Measurements from ENCODE around the gene RAC2.

RAC2 gene

GRCh38 chr22:37185646-37186227, 58.3 kb downstream of the RAC2 start:
- no peaks in the 10 kb centered on the region for H3K9me3 ChIP-seq (replicated peaks; ENCODE audit: low read length)
- H3K4me3 ChIP-seq (ENCODE audit: low read length) = no peak overlapping the region
- H3K4me1 ChIP-seq (ENCODE audit: control insufficient read depth, insufficient read depth, low read length) = peaks cover 18% of the 10 kb centered on the region
- H3K9ac ChIP-seq (ENCODE audit: low read depth, low read length) = no peak overlapping the region
- no peaks in the 10 kb centered on the region for H3K27me3 ChIP-seq (ENCODE audit: control insufficient read depth, insufficient read depth, low read length)
- no peaks in the 10 kb centered on the region for H3K36me3 ChIP-seq (ENCODE audit: insufficient read depth, low read length)
- no peak overlapping the region for H3K4me2 ChIP-seq (ENCODE audit: low read length)

GRCh38 chr22:37184816-37185541, 59.1 kb downstream of the RAC2 start:
- Histone ChIP-seq H3K36me3 (ENCODE audit: insufficient read depth, low read length) (no peaks in the 10 kb centered on the region), H3K27me3 (ENCODE audit: control insufficient read depth, insufficient read depth, low read length) (no peaks in the 10 kb centered on the region), H3K4me1 (ENCODE audit: control insufficient read depth, insufficient read depth, low read length) (peaks cover 18% of the 10 kb centered on the region), H3K4me2 (ENCODE audit: low read length) (no peak overlapping the region), H3K9ac (ENCODE audit: low read depth, low read length) (no peak overlapping the region), H3K9me3 (replicated peaks; ENCODE audit: low read length) (no peaks in the 10 kb centered on the region), H3K4me3 (ENCODE audit: low read length) (no peak overlapping the region)

- H3K9ac ChIP-seq (ENCODE audit: low read depth, low read length) = no peak overlapping the region
- H3K36me3 ChIP-seq (ENCODE audit: insufficient read depth, low read length) = no peaks in the 10 kb centered on the region
- H3K9me3 ChIP-seq (replicated peaks; ENCODE audit: low read length) = no peaks in the 10 kb centered on the region
- no peak overlapping the region for H3K4me3 ChIP-seq (ENCODE audit: low read length)
- H3K4me2 ChIP-seq (ENCODE audit: low read length) = no peak overlapping the region
- no peaks in the 10 kb centered on the region for H3K27me3 ChIP-seq (ENCODE audit: control insufficient read depth, insufficient read depth, low read length)
- peaks cover 18% of the 10 kb centered on the region for H3K4me1 ChIP-seq (ENCODE audit: control insufficient read depth, insufficient read depth, low read length)
These were observed 59.7 kb downstream of the RAC2 start for GRCh38 chr22:37184380-37184755.

GRCh38 chr22:37183432-37184379, 60.4 kb downstream of the RAC2 start:
- H3K9me3 ChIP-seq (replicated peaks; ENCODE audit: low read length) = no peaks in the 10 kb centered on the region
- H3K4me2 ChIP-seq (ENCODE audit: low read length) = no peak overlapping the region
- peaks cover 19% of the 10 kb centered on the region for H3K4me1 ChIP-seq (ENCODE audit: control insufficient read depth, insufficient read depth, low read length)
- H3K36me3 ChIP-seq (ENCODE audit: insufficient read depth, low read length) = no peaks in the 10 kb centered on the region
- no peak overlapping the region for H3K4me3 ChIP-seq (ENCODE audit: low read length)
- no peak overlapping the region for H3K9ac ChIP-seq (ENCODE audit: low read depth, low read length)
- H3K27me3 ChIP-seq (ENCODE audit: control insufficient read depth, insufficient read depth, low read length) = peaks cover 4% of the 10 kb centered on the region

GRCh38 chr22:37182949-37183245, 61.2 kb downstream of the RAC2 start:
- Histone ChIP-seq H3K9ac (ENCODE audit: low read depth, low read length) (no peak overlapping the region), H3K36me3 (ENCODE audit: insufficient read depth, low read length) (no peaks in the 10 kb centered on the region), H3K4me3 (ENCODE audit: low read length) (no peak overlapping the region), H3K9me3 (replicated peaks; ENCODE audit: low read length) (no peaks in the 10 kb centered on the region), H3K4me1 (ENCODE audit: control insufficient read depth, insufficient read depth, low read length) (peaks cover 19% of the 10 kb centered on the region), H3K4me2 (ENCODE audit: low read length) (no peak overlapping the region), H3K27me3 (ENCODE audit: control insufficient read depth, insufficient read depth, low read length) (peaks cover 11% of the 10 kb centered on the region)

- H3K9me3 ChIP-seq (replicated peaks; ENCODE audit: low read length) = no peaks in the 10 kb centered on the region
- H3K4me2 ChIP-seq (ENCODE audit: low read length) = no peak overlapping the region
- H3K27me3 ChIP-seq (ENCODE audit: control insufficient read depth, insufficient read depth, low read length) = peaks cover 16% of the 10 kb centered on the region
- H3K4me3 ChIP-seq (ENCODE audit: low read length) = no peak overlapping the region
- peaks cover 13% of the 10 kb centered on the region for H3K4me1 ChIP-seq (ENCODE audit: control insufficient read depth, insufficient read depth, low read length)
- H3K9ac ChIP-seq (ENCODE audit: low read depth, low read length) = no peak overlapping the region
- H3K36me3 ChIP-seq (ENCODE audit: insufficient read depth, low read length) = no peaks in the 10 kb centered on the region
These were observed 61.7 kb downstream of the RAC2 start for GRCh38 chr22:37182101-37182948.

GRCh38 chr22:37181681-37182080, 62.4 kb downstream of the RAC2 start:
- Histone ChIP-seq H3K4me1 (ENCODE audit: control insufficient read depth, insufficient read depth, low read length) (peaks cover 10% of the 10 kb centered on the region), H3K4me3 (ENCODE audit: low read length) (no peak overlapping the region), H3K9me3 (replicated peaks; ENCODE audit: low read length) (no peaks in the 10 kb centered on the region), H3K36me3 (ENCODE audit: insufficient read depth, low read length) (no peaks in the 10 kb centered on the region), H3K27me3 (ENCODE audit: control insufficient read depth, insufficient read depth, low read length) (peaks cover 19% of the 10 kb centered on the region), H3K9ac (ENCODE audit: low read depth, low read length) (no peak overlapping the region), H3K4me2 (ENCODE audit: low read length) (no peak overlapping the region)

GRCh38 chr22:37180531-37181231, 63.4 kb downstream of the RAC2 start:
- no peak overlapping the region for H3K4me3 ChIP-seq (ENCODE audit: low read length)
- no peak overlapping the region for H3K4me2 ChIP-seq (ENCODE audit: low read length)
- H3K9ac ChIP-seq (ENCODE audit: low read depth, low read length) = no peak overlapping the region
- peaks cover 20% of the 10 kb centered on the region for H3K4me1 ChIP-seq (ENCODE audit: control insufficient read depth, insufficient read depth, low read length)
- no peaks in the 10 kb centered on the region for H3K9me3 ChIP-seq (replicated peaks; ENCODE audit: low read length)
- no peaks in the 10 kb centered on the region for H3K36me3 ChIP-seq (ENCODE audit: insufficient read depth, low read length)
- H3K27me3 ChIP-seq (ENCODE audit: control insufficient read depth, insufficient read depth, low read length) = peaks cover 29% of the 10 kb centered on the region

- Histone ChIP-seq H3K4me2 (ENCODE audit: low read length) (no peak overlapping the region), H3K9ac (ENCODE audit: low read depth, low read length) (no peak overlapping the region), H3K4me1 (ENCODE audit: control insufficient read depth, insufficient read depth, low read length) (peaks cover 20% of the 10 kb centered on the region), H3K4me3 (ENCODE audit: low read length) (no peak overlapping the region), H3K36me3 (ENCODE audit: insufficient read depth, low read length) (no peaks in the 10 kb centered on the region), H3K27me3 (ENCODE audit: control insufficient read depth, insufficient read depth, low read length) (peaks cover 38% of the 10 kb centered on the region), H3K9me3 (replicated peaks; ENCODE audit: low read length) (no peaks in the 10 kb centered on the region)
These were observed 64.2 kb downstream of the RAC2 start for GRCh38 chr22:37179622-37180420.

GRCh38 chr22:37179126-37179470, 65.0 kb downstream of the RAC2 start:
- Histone ChIP-seq H3K4me3 (ENCODE audit: low read length) (no peak overlapping the region), H3K4me1 (ENCODE audit: control insufficient read depth, insufficient read depth, low read length) (peaks cover 20% of the 10 kb centered on the region), H3K9ac (ENCODE audit: low read depth, low read length) (no peak overlapping the region), H3K9me3 (replicated peaks; ENCODE audit: low read length) (no peaks in the 10 kb centered on the region), H3K27me3 (ENCODE audit: control insufficient read depth, insufficient read depth, low read length) (peaks cover 45% of the 10 kb centered on the region), H3K36me3 (ENCODE audit: insufficient read depth, low read length) (no peaks in the 10 kb centered on the region), H3K4me2 (ENCODE audit: low read length) (no peak overlapping the region)
